CD4-positive, alpha-beta T cell (primary cell): ENCODE measurements around the gene COMMD3. TPM values are rescaled to one million over a fixed set of nuclear protein-coding genes. Genes with fewer than 3 reads are reported as not detected.

Source experiments
- ATAC-seq: fragments of 200-7000 bp; cut with Tn5 transposase; one replicate; pipeline ENCODE4 v1.10.0; 2022; ENCODE audit warnings: mild to moderate bottlenecking; ENCODE audit not compliant: poor library complexity
- CTCF ChIA-PET: fragments of 350-600 bp; sonication (Branson Sonifier 250); formaldehyde crosslinking; loops from one replicate; lab custom pipeline; 2021; ENCODE audit warnings: antibody characterized with exemption, inconsistent platforms; lab: Charles Lee
- POLR2A ChIA-PET: fragments of 350-600 bp; sonication (Branson Sonifier 250); formaldehyde crosslinking; loops from one replicate; lab custom pipeline; 2021; ENCODE audit warnings: antibody characterized with exemption, inconsistent platforms; lab: Charles Lee
- DNase-seq, 14 experiments: peaks; one replicate each; pipeline ENCODE4 v3.0.0-alpha.2; 2013 to 2020; ENCODE audit warnings: mixed read lengths in 2 of 14
- H3K27ac ChIP-seq, 2 donors: one replicate each; pipeline versions ENCODE4 v1.5.1 to v1.7.0; 2013; ENCODE audit warnings: low read length in 2 of 2, low read depth in 1 of 2, mild to moderate bottlenecking in 1 of 2
- H3K27me3 ChIP-seq, 2 experiments: 1 replicate in 1 of 2; 2 replicates in 1 of 2; pipeline versions ENCODE4 v1.6.1 to v1.7.0; 2013; ENCODE audit warnings: low read length in 2 of 2, control low read depth in 1 of 2, mild to moderate bottlenecking in 1 of 2, moderate library complexity in 1 of 2; ENCODE audit not compliant: insufficient read depth in 2 of 2, control insufficient read depth in 1 of 2
- H3K36me3 ChIP-seq: one replicate; pipeline ENCODE4 v1.6.1; 2013; ENCODE audit warnings: low read length, control low read depth; ENCODE audit not compliant: insufficient read depth
- H3K4me1 ChIP-seq: one replicate; pipeline ENCODE4 v1.6.1; 2013; ENCODE audit warnings: low read length, control low read depth; ENCODE audit not compliant: insufficient read depth
- H3K4me3 ChIP-seq: one replicate; pipeline ENCODE4 v1.5.1; 2013; ENCODE audit warnings: mild to moderate bottlenecking, low read length, moderate library complexity
- H3K9me3 ChIP-seq, 2 experiments: 1 replicate in 1 of 2; 2 replicates in 1 of 2; pipeline versions ENCODE4 v1.6.1 to v1.7.0; 2013; ENCODE audit warnings: low read length in 2 of 2, mild to moderate bottlenecking in 2 of 2, control low read depth in 1 of 2, moderate library complexity in 1 of 2; ENCODE audit not compliant: control insufficient read depth in 1 of 2, insufficient read depth in 1 of 2
- H3K27ac Mint-ChIP-seq: one replicate; pipeline ENCODE4 v1.8.0; 2020; ENCODE audit warnings: mixed read lengths
- H3K27me3 Mint-ChIP-seq: one replicate; pipeline ENCODE4 v1.8.0; 2021; ENCODE audit warnings: mixed read lengths
- H3K36me3 Mint-ChIP-seq: one replicate; pipeline ENCODE4 v1.8.0; 2021; ENCODE audit warnings: low read depth, mixed read lengths
- H3K4me1 Mint-ChIP-seq: one replicate; pipeline ENCODE4 v1.8.0; 2021; ENCODE audit warnings: low read depth, mixed read lengths
- H3K4me3 Mint-ChIP-seq: one replicate; pipeline ENCODE4 v1.8.0; 2020; ENCODE audit warnings: mild to moderate bottlenecking, mixed read lengths
- H3K9me3 Mint-ChIP-seq: one replicate; pipeline ENCODE4 v1.8.0; 2020; ENCODE audit warnings: mixed read lengths
- CTCF ChIP-seq: fragments of 200-600 bp; IDR thresholded peaks from one replicate; pipeline ENCODE4 v1.8.0; 2022; ENCODE audit warnings: antibody characterized with exemption, mild to moderate bottlenecking
- intact Hi-C, 2 experiments: fragments of 100-400 bp; cut with DNase I in 1 of 2; cut with micrococcal nuclease in 1 of 2; formaldehyde crosslinking; loops; one replicate each; pipeline versions ENCODE4 v1.15.1 to v1.9.0; 2023 to 2025; cut with DNase I, micrococcal nuclease
- total RNA-seq, 174 experiments: library from RNA in 2 of 174; stranded (reverse) in 2 of 174; gene quantifications; one replicate each; pipeline ENCODE4 v1.2.3 and lab custom pipeline; 2021 to 2026

COMMD3 gene
- total RNA-seq, 2 experiments from 2014 or later, result 43.2 to 51.0 TPM

- Mint-ChIP-seq H3K27ac (peak overlapping the region; percentile 85), H3K36me3 (peaks cover 49% of the 10 kb centered on the region), H3K9me3 (no peaks in the 10 kb centered on the region), H3K27me3 (peaks cover 61% of the 10 kb centered on the region), H3K4me1 (peaks cover 45% of the 10 kb centered on the region), H3K4me3 (peak overlapping the region; percentile 87)
- Histone ChIP-seq H3K4me3 (peak overlapping the region; percentile 54), H3K27ac (peak overlapping the region; percentile 25 to 56), H3K9me3 (peaks cover 0 to 4% of the 10 kb centered on the region in 2 experiments), H3K27me3 (peaks cover 5 to 25% of the 10 kb centered on the region in 2 experiments), H3K36me3 (peaks cover 23% of the 10 kb centered on the region), H3K4me1 (peaks cover 23% of the 10 kb centered on the region)
- TF ChIP-seq CTCF, result no peak
- ChIA-PET POLR2A (interaction anchor here (0.6 to 5.9 kb wide), 3 partner anchors 10 to 116 kb away, joined by 3 to 48 read pairs (median 26); partner anchors contain the start of gene COMMD3), CTCF (interaction anchor here (1.0 to 1.3 kb wide), 2 partner anchors 14 to 663 kb away, joined by 3 read pairs; no protein-coding TSS in a partner anchor)
- DNase-seq (no peak), ATAC-seq (no peak)
- intact Hi-C loops, result loop anchor here in 1 of 2 experiments (10.0 kb wide), 1 partner anchor 389 kb away; the partner anchor contains the start of gene PIP4K2A
Observed at GRCh38 chr10:22326145-22326702, 10.0 kb downstream of the COMMD3 start.

DNA sequence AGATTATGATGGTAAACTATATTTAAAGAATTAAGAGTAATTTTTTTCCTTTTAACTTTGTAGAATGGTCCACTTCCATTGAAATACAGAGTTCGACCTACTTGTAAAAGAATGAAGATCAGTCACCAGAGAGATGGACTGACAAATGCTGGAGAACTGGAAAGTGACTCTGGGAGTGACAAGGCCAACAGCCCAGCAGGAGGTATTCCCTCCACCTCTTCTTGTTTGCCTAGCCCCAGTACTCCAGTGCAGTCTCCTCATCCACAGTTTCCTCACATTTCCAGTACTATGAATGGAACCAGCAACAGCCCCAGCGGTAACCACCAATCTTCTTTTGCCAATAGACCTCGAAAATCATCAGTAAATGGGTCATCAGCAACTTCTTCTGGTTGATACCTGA, 13.0 kb downstream of the COMMD3 start:
- ATAC-seq, result no peak
- ChIA-PET POLR2A (no interaction called here), CTCF (no interaction called here)
- intact Hi-C loops, result loop anchor here in 1 of 2 experiments (10.0 kb wide), 1 partner anchor 386 kb away; the partner anchor contains the start of gene PIP4K2A
- peaks cover 44% of the 10 kb centered on the region for H3K4me1 Mint-ChIP-seq
- no peak overlapping the region for H3K4me3 Mint-ChIP-seq
- no peak overlapping the region for H3K27ac ChIP-seq
- peaks cover 59% of the 10 kb centered on the region for H3K27me3 Mint-ChIP-seq
- H3K9me3 Mint-ChIP-seq, result no peaks in the 10 kb centered on the region
- no peak overlapping the region for H3K27ac Mint-ChIP-seq
- no peak for DNase-seq
- peaks cover 48% of the 10 kb centered on the region for H3K36me3 Mint-ChIP-seq
- no peak overlapping the region for H3K4me3 ChIP-seq
- peaks cover 0 to 5% of the 10 kb centered on the region in 2 experiments for H3K9me3 ChIP-seq
- H3K4me1 ChIP-seq, result peaks cover 25% of the 10 kb centered on the region
- H3K27me3 ChIP-seq, result peaks cover 0 to 9% of the 10 kb centered on the region in 2 experiments
- no peak for TF ChIP-seq CTCF
- H3K36me3 ChIP-seq, result peaks cover 23% of the 10 kb centered on the region

DNA sequence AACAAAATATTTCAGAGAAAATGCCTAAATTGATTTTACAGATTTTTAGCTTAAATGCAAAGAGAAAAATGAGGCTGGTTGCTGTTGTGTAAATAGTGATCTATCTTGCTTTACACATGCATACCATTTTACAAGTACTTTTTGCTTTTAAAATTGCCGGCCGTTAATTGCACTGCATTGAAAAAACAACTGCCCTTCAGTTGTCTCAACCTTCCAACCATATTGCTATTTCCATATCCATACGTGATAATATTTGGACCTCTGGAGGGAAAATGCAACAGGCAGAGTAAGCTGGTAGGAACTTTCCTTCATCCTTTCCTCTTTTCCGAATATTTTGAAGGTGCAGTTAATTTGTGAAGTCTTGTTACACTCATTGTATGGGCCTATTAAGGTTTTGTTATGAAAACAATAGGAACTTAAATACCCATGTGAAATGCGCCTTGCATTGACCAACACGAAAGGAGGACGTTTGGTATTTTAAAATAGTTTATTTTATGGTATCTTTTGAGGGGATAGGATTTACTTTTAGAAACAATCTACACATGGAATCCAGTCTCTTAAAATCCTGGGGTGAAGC, 16.0 kb downstream of the COMMD3 start:
- no peak for ATAC-seq
- H3K9me3 Mint-ChIP-seq, result peaks cover 2% of the 10 kb centered on the region
- peaks cover 20 to 36% of the 10 kb centered on the region in 2 experiments for H3K27me3 ChIP-seq
- TF ChIP-seq CTCF, result no peak
- H3K4me3 Mint-ChIP-seq, result peak overlapping the region; percentile 85
- ChIA-PET CTCF (interaction anchor here (0.9 to 1.3 kb wide), 2 partner anchors 9 to 13 kb away, joined by 3 to 4 read pairs; partner anchors contain the start of gene SPAG6), POLR2A (interaction anchor here (0.8 to 2.1 kb wide), 5 partner anchors 9 to 104 kb away, joined by 3 to 24 read pairs (median 5); partner anchors contain the start of gene COMMD3)
- H3K36me3 ChIP-seq, result peaks cover 21% of the 10 kb centered on the region
- H3K27ac ChIP-seq, result no peak overlapping the region
- no peak overlapping the region for H3K4me3 ChIP-seq
- H3K27ac Mint-ChIP-seq, result peak overlapping the region; percentile 85
- H3K27me3 Mint-ChIP-seq, result peaks cover 48% of the 10 kb centered on the region
- intact Hi-C loops, result loop anchor here in 1 of 2 experiments (5.0 kb wide), 1 partner anchor 75 kb away; no protein-coding TSS in a partner anchor
- no peak for DNase-seq
- H3K4me1 Mint-ChIP-seq, result peaks cover 35% of the 10 kb centered on the region
- H3K36me3 Mint-ChIP-seq, result peaks cover 35% of the 10 kb centered on the region
- peaks cover 0 to 33% of the 10 kb centered on the region in 2 experiments for H3K9me3 ChIP-seq
- peaks cover 39% of the 10 kb centered on the region for H3K4me1 ChIP-seq
